ENCODE data around the gene GPR180.
"Not testable (repeated sequence)": the region's sequence is repeated elsewhere in the genome, so short reads cannot be mapped to it uniquely, and the experiment has no call there.

The GPR180 gene

GRCh38 chr13:94596575-94596971 is 5.1 kb upstream of the GPR180 start:
- DNase-seq (ENCODE audit: low read depth), result no peak

GRCh38 chr13:94598281-94598680 is 3.4 kb upstream of the GPR180 start:
- no peak for DNase-seq (ENCODE audit: low read depth)

- no peak for DNase-seq (ENCODE audit: low read depth)
Measured at GRCh38 chr13:94599877-94600276, 1.8 kb upstream of the GPR180 start.

GRCh38 chr13:94602467-94602866 is 810 bp downstream of the GPR180 start:
- no peak for DNase-seq (ENCODE audit: low read depth)

- no peak for DNase-seq (ENCODE audit: low read depth)
Measured at GRCh38 chr13:94607056-94607455, 5.4 kb downstream of the GPR180 start.

GRCh38 chr13:94607939-94608338 is 6.3 kb downstream of the GPR180 start:
- no peak for DNase-seq (ENCODE audit: low read depth)

GRCh38 chr13:94608586-94608985 is 6.9 kb downstream of the GPR180 start:
- DNase-seq (ENCODE audit: low read depth), result no peak

- no peak for DNase-seq (ENCODE audit: low read depth)
Measured at GRCh38 chr13:94609196-94609595, 7.5 kb downstream of the GPR180 start.

- DNase-seq (ENCODE audit: low read depth), result no peak
Measured at GRCh38 chr13:94610475-94610874, 8.8 kb downstream of the GPR180 start.

GRCh38 chr13:94612050-94612449 is 10.4 kb downstream of the GPR180 start:
- no peak for DNase-seq (ENCODE audit: low read depth)

GRCh38 chr13:94613051-94613450 is 11.4 kb downstream of the GPR180 start:
- DNase-seq (ENCODE audit: low read depth), result no peak

GRCh38 chr13:94617389-94618000 is 15.8 kb downstream of the GPR180 start:
- DNase-seq (ENCODE audit: low read depth), result no peak

- DNase-seq (ENCODE audit: low read depth), result no peak
Measured at GRCh38 chr13:94620286-94620896, 18.7 kb downstream of the GPR180 start.

- DNase-seq (ENCODE audit: low read depth), result no peak
Measured at GRCh38 chr13:94622344-94622743, 20.7 kb downstream of the GPR180 start.

GRCh38 chr13:94623316-94623715 is 21.7 kb downstream of the GPR180 start:
- DNase-seq (ENCODE audit: low read depth), result no peak

GRCh38 chr13:94630858-94631257 is 29.2 kb downstream of the GPR180 start:
- no peak for DNase-seq (ENCODE audit: low read depth)

GRCh38 chr13:94632226-94632980 is 30.7 kb downstream of the GPR180 start:
- DNase-seq (ENCODE audit: low read depth), result no peak

GRCh38 chr13:94636096-94636495 is 34.4 kb downstream of the GPR180 start:
- not testable (repeated sequence) for DNase-seq (ENCODE audit: low read depth)

GRCh38 chr13:94636942-94637578 is 35.4 kb downstream of the GPR180 start:
- DNase-seq (ENCODE audit: low read depth), result no peak

- DNase-seq (ENCODE audit: low read depth), result not testable (repeated sequence)
Measured at GRCh38 chr13:94637677-94638076, 36.0 kb downstream of the GPR180 start.

GRCh38 chr13:94640721-94641120 is 39.1 kb downstream of the GPR180 start:
- no peak for DNase-seq (ENCODE audit: low read depth)

GRCh38 chr13:94641409-94641941 is 39.8 kb downstream of the GPR180 start:
- DNase-seq (ENCODE audit: low read depth), result no peak

GRCh38 chr13:94646904-94647303 is 45.2 kb downstream of the GPR180 start:
- DNase-seq (ENCODE audit: low read depth), result no peak

All from activated T-helper 9 cell treated with anti-CD3 and anti-CD28 coated beads, Interleukin-2, amount 50 U/mL, for 16 hours (primary cell).